GM18508 (cell line): ENCODE measurements around the gene MED25.

ENCODE experiments used
- ATAC-seq: cut with Tn5 transposase; IDR thresholded peaks from one replicate; pipeline ENCODE4 v1.9.1; 2021; ENCODE audit warnings: moderate number of reproducible peaks; ENCODE audit not compliant: insufficient read depth, unreplicated experiment

MED25 gene

GRCh38 chr19:49839713-49840112 lies 21.6 kb downstream of the MED25 start:
- no peak for ATAC-seq

GRCh38 chr19:49840321-49840720 lies 22.2 kb downstream of the MED25 start:
- ATAC-seq = no peak

- ATAC-seq = no peak
These were observed 22.7 kb downstream of the MED25 start for GRCh38 chr19:49840736-49841249.

GRCh38 chr19:49843265-49843664 lies 25.2 kb downstream of the MED25 start:
- ATAC-seq = no peak

- ATAC-seq = no peak
These were observed 26.3 kb downstream of the MED25 start for GRCh38 chr19:49844138-49845095.

- ATAC-seq = no peak
These were observed 27.3 kb downstream of the MED25 start for GRCh38 chr19:49845414-49845813.

GRCh38 chr19:49846408-49846807 lies 28.3 kb downstream of the MED25 start:
- no peak for ATAC-seq

GRCh38 chr19:49847731-49848696 lies 29.9 kb downstream of the MED25 start:
- ATAC-seq = no peak

GRCh38 chr19:49848938-49849337 lies 30.8 kb downstream of the MED25 start:
- ATAC-seq = no peak

GRCh38 chr19:49849433-49850220 lies 31.5 kb downstream of the MED25 start:
- ATAC-seq = no peak

- no peak for ATAC-seq
These were observed 32.1 kb downstream of the MED25 start for GRCh38 chr19:49850221-49850486.

- no peak for ATAC-seq
These were observed 32.6 kb downstream of the MED25 start, which contains the start of gene PTOV1 for GRCh38 chr19:49850487-49851342. PTOV1 (plus strand) TSS chr19:49851159.

- ATAC-seq = no peak
These were observed 33.6 kb downstream of the MED25 start for GRCh38 chr19:49851456-49852259.

- no peak for ATAC-seq
These were observed 34.6 kb downstream of the MED25 start for GRCh38 chr19:49852631-49853126.

GRCh38 chr19:49853852-49854377 lies 35.8 kb downstream of the MED25 start:
- ATAC-seq = no peak

GRCh38 chr19:49854378-49855263 lies 36.5 kb downstream of the MED25 start:
- no peak for ATAC-seq

- ATAC-seq = no peak
These were observed 37.2 kb downstream of the MED25 start for GRCh38 chr19:49855277-49855675.
